HUES48 (cell line): ENCODE data around the gene ALDH1A3.

ENCODE experiments used
- H3K27ac ChIP-seq: one replicate; pipeline ENCODE4 v1.7.0; 2013; ENCODE audit warnings: low read depth, low read length, inconsistent platforms
- H3K27me3 ChIP-seq: 2 replicates; pipeline ENCODE4 v1.6.1; 2013; ENCODE audit warnings: mild to moderate bottlenecking, low read length; ENCODE audit not compliant: control insufficient read depth, insufficient read depth
- H3K36me3 ChIP-seq: 2 replicates; pipeline ENCODE4 v1.6.1; 2013; ENCODE audit warnings: low read length; ENCODE audit not compliant: control insufficient read depth, insufficient read depth
- H3K4me1 ChIP-seq: 2 replicates; pipeline ENCODE4 v1.6.1; 2013; ENCODE audit warnings: mild to moderate bottlenecking, low read length; ENCODE audit not compliant: control insufficient read depth, insufficient read depth
- H3K4me3 ChIP-seq: 2 replicates; pipeline ENCODE4 v1.5.1; 2013; ENCODE audit warnings: mild to moderate bottlenecking, low read depth, low read length
- H3K9ac ChIP-seq: 2 replicates; pipeline ENCODE4 v1.6.1; 2013; ENCODE audit warnings: mild to moderate bottlenecking, low read depth, low read length, moderate library complexity
- H3K9me3 ChIP-seq: 2 replicates; pipeline ENCODE4 v1.6.1; 2013; ENCODE audit warnings: low read length; ENCODE audit not compliant: control insufficient read depth, insufficient read depth

Gene ALDH1A3

DNA sequence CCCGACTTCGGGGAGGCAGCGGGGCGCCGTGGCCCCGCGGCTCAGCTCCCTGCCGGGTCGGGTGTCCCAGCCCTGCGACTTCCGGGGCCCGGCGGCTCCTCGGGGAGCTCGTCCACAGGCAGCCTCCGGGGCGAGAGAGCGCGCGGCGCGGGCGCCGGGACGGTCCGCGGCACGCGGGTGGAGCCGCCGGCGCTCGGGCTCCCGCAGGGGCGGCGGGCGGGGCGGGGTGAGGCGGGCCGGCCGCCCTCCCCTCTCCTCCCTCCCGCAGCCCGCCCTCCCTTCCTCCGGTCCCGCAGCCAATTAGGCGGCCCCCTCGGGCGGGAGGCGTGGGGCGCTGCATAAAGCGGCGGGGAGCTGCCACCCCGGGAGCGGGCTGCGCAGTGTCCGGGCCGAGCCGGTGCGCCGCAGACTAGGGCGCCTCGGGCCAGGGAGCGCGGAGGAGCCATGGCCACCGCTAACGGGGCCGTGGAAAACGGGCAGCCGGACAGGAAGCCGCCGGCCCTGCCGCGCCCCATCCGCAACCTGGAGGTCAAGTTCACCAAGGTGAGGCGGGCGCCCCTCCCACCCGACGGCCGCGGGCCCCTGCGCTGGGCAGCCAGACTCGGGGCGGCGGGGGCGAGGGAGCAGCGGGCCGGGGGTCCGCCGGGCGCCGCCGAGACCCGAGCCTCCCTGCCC lies at the start of gene ALDH1A3:
Gene ALDH1A3 (plus strand): TSS at position 368 of the 675 bp plus-strand sequence. CDS start 77 bp downstream, at position 445.
- Histone ChIP-seq H3K4me3 (peak within 1 kb of the TSS; percentile 70), H3K27me3 (peaks cover 62% of the 10 kb centered on the region), H3K9me3 (no peaks in the 10 kb centered on the region), H3K36me3 (no peaks in the 10 kb centered on the region), H3K4me1 (peaks cover 7% of the 10 kb centered on the region), H3K27ac (no peak within 1 kb of the TSS), H3K9ac (0 out of 2 replicates have a peak within 1 kb of the TSS, but pooled peaks have one; percentile 19)

- Histone ChIP-seq H3K27ac (no peak overlapping the region), H3K4me3 (no peak overlapping the region), H3K9ac (no peak overlapping the region), H3K4me1 (no peaks in the 10 kb centered on the region), H3K36me3 (no peaks in the 10 kb centered on the region), H3K9me3 (no peaks in the 10 kb centered on the region), H3K27me3 (no peaks in the 10 kb centered on the region)
Observed at GRCh38 chr15:100831467-100831866, 48.2 kb upstream of the ALDH1A3 start.

DNA sequence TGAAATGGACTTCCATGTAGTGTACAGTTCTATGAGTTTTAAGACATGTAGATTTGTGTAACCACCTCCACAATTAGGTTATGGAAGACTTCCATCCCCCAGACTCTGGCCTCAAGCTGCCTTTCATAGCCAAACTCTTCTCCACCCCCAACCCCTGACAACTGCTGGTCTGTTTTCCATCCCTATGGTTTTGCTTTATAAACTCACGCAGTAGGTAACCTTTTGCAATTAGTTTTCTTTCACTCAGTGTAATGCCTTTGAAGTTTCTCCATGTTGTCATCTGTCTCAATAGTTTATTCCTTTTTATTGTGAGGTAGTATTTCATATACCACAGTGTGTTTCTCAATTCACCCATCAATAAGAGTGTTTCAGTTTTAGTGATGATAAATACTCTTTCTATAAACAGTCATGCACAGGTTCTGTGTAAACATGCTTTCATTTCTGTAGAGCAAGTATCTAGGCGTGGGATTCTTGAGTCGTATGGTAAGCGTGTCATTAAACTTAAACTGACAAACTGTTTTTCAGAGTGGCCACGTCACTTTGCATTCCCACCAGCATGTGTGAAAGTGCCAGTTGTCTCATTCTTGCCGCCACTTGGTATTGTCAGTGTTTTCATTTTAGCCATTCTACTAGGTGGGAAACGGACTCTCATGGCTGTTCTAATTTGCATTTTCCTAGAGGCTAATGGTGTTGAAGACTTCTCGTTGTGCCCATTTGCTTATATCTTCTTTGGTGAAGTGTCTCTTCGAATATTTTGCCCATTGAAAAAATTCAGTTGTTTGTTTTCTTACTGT lies 47.3 kb upstream of the ALDH1A3 start:
- Histone ChIP-seq H3K27me3 (no peaks in the 10 kb centered on the region), H3K4me3 (no peak overlapping the region), H3K9me3 (no peaks in the 10 kb centered on the region), H3K27ac (no peak overlapping the region), H3K36me3 (no peaks in the 10 kb centered on the region), H3K9ac (no peak overlapping the region), H3K4me1 (no peaks in the 10 kb centered on the region)

DNA sequence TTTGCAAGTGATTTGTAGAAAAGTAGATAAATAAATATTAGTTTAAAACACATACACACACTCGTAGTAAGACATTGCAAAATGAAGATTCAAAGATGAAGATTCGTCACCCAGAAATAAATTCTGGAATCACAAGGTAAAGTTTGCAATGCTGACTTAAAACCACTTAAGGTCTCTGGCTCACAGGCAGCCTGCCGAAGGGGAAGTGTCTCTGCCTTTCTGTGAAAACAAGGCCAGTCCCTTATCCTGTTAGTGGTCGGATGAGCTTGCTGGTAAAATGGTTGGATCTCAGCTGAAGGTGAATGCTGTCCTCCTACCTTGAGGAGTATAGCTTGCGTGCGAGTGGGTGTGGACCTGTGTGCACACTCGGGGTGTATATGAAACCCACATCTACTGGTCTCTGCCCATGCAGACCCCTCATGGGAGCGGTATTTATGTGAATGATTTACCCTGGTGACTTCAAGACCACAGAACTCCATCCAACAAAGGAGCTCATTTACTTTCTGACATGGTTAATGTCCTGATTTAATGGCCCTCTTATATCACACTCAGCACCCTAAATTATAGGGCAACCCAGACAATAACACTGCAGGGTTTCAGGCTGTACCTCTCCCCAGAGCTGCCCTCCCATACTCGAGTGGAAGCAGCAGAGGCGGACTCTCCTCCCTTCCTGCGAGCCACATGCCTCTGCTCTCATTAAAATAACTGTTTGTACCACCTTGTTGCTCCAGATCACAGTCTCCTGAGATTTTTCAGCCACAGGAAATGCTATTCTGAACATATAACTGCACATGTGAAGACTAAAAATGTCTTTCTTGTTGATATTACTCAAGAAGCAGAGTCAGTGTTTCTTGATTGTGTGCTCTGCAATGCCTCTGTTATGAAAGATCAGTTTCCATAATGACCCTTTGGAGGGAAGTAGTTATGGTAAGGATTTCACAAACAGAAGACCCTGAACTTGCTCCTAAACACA lies 45.9 kb upstream of the ALDH1A3 start:
- Histone ChIP-seq H3K9me3 (no peaks in the 10 kb centered on the region), H3K9ac (no peak overlapping the region), H3K4me1 (no peaks in the 10 kb centered on the region), H3K36me3 (no peaks in the 10 kb centered on the region), H3K4me3 (no peak overlapping the region), H3K27ac (no peak overlapping the region), H3K27me3 (no peaks in the 10 kb centered on the region)

- no peak overlapping the region for H3K9ac ChIP-seq
- no peaks in the 10 kb centered on the region for H3K9me3 ChIP-seq
- H3K36me3 ChIP-seq, result no peaks in the 10 kb centered on the region
- no peak overlapping the region for H3K27ac ChIP-seq
- H3K4me1 ChIP-seq, result no peaks in the 10 kb centered on the region
- H3K4me3 ChIP-seq, result no peak overlapping the region
- no peaks in the 10 kb centered on the region for H3K27me3 ChIP-seq
Observed at GRCh38 chr15:100834731-100835130, 44.9 kb upstream of the ALDH1A3 start.

GRCh38 chr15:100835636-100836035 lies 44.0 kb upstream of the ALDH1A3 start:
- Histone ChIP-seq H3K4me1 (no peaks in the 10 kb centered on the region), H3K9ac (no peak overlapping the region)

GRCh38 chr15:100836501-100836900 lies 43.1 kb upstream of the ALDH1A3 start:
- H3K27ac ChIP-seq, result no peak overlapping the region
- no peaks in the 10 kb centered on the region for H3K27me3 ChIP-seq
- no peak overlapping the region for H3K4me3 ChIP-seq
- no peaks in the 10 kb centered on the region for H3K9me3 ChIP-seq
- no peaks in the 10 kb centered on the region for H3K4me1 ChIP-seq
- no peaks in the 10 kb centered on the region for H3K36me3 ChIP-seq
- no peak overlapping the region for H3K9ac ChIP-seq

More at GRCh38 chr15:100835636-100836035, 44.0 kb upstream of the ALDH1A3 start:
- Histone ChIP-seq H3K4me3 (no peak overlapping the region), H3K27me3 (no peaks in the 10 kb centered on the region), H3K27ac (no peak overlapping the region), H3K9me3 (no peaks in the 10 kb centered on the region), H3K36me3 (no peaks in the 10 kb centered on the region)

DNA sequence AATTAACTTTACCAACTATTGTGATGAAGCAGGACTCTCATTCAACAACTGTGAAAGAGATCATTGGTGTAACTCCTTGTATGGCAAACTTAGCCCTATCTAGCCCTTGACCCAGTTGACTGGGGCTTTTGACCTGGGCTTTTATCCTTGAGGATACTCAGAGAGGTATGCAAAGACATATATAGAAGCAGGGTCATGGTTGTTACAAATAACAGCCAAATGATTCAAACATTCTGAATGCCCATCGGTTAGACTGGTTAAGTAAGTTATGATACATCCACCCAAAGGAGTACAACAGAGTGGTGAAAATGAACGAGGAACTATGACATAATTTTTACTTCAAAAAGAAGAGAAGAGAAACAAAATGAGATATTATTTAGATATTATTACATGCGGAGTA lies 38.2 kb upstream of the ALDH1A3 start:
- no peak overlapping the region for H3K27ac ChIP-seq
- no peaks in the 10 kb centered on the region for H3K9me3 ChIP-seq
- no peak overlapping the region for H3K9ac ChIP-seq
- no peak overlapping the region for H3K4me3 ChIP-seq
- H3K36me3 ChIP-seq, result no peaks in the 10 kb centered on the region
- no peaks in the 10 kb centered on the region for H3K4me1 ChIP-seq
- no peaks in the 10 kb centered on the region for H3K27me3 ChIP-seq

DNA sequence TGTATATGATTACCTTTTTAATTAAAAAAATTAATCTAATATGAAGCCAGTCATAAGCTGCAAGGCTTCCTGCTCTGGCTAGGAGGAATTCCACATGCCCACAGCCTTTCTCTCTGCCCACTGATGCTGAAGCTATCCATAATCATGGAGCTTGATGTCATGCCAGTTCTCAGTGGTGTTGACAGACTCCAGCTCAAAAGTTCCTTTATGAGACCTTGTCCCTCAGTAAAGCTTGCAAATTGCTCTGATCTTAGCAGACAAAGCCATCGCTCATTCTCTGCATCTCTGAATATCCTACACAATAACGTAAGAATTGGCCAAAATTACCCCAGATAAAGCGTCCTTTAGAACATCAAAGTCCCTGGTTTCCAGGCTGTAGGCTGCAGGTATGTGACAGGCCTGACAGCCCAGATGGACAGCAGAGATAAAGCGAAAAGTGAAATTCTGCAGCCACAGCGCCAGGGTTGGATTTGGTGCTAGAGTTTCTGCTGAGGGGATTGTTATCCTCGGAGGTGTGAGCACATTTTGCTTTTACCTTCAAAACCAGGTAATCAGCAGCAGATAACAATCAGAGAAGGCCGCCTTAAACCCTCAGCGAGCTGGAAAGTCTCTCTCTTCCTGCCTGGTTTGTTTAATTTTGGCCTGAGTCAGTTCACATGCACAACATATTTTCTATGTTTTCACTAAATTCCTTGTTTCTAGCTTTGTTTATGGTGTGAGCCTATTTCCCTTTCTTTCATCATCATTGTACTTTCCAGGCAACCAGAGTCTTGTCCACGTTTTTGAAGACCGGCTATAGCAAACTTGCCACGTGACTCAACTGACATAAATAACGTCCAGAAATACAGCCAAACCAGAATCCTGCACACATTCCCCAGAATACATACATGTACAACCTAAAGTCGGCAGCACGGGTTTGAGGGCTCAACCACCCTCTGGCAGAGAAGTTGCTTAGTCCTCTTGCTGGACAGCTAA lies 36.6 kb upstream of the ALDH1A3 start:
- H3K9ac ChIP-seq, result no peak overlapping the region
- no peaks in the 10 kb centered on the region for H3K36me3 ChIP-seq
- no peaks in the 10 kb centered on the region for H3K9me3 ChIP-seq
- H3K4me1 ChIP-seq, result no peaks in the 10 kb centered on the region
- H3K27me3 ChIP-seq, result no peaks in the 10 kb centered on the region
- H3K27ac ChIP-seq, result no peak overlapping the region
- H3K4me3 ChIP-seq, result no peak overlapping the region

- H3K27ac ChIP-seq, result no peak overlapping the region
- H3K27me3 ChIP-seq, result no peaks in the 10 kb centered on the region
- H3K9ac ChIP-seq, result no peak overlapping the region
- no peaks in the 10 kb centered on the region for H3K4me1 ChIP-seq
- H3K9me3 ChIP-seq, result no peaks in the 10 kb centered on the region
- no peak overlapping the region for H3K4me3 ChIP-seq
- no peaks in the 10 kb centered on the region for H3K36me3 ChIP-seq
Observed at GRCh38 chr15:100844167-100844566, 35.5 kb upstream of the ALDH1A3 start.
